Stimulated activated CD4-positive, alpha-beta T cell treated with anti-CD3 and anti-CD28 coated beads, Interleukin-15, amount 100 ng/mL, for 48 hours (primary cell): Measurements from ENCODE around the gene GMPPA.

ENCODE experiments used
- DNase-seq, 2 donors: peaks; one replicate each; pipeline ENCODE4 v3.0.0-alpha.2; 2020; ENCODE audit warnings: low read depth in 2 of 2

The GMPPA gene

GRCh38 chr2:219506802-219507526 lies 8.3 kb downstream of the GMPPA start:
- DNase-seq, result no peak

GRCh38 chr2:219507581-219508443 lies 9.1 kb downstream of the GMPPA start:
- no peak for DNase-seq

GRCh38 chr2:219508444-219508734 lies 9.7 kb downstream of the GMPPA start:
- DNase-seq, result no peak

DNA sequence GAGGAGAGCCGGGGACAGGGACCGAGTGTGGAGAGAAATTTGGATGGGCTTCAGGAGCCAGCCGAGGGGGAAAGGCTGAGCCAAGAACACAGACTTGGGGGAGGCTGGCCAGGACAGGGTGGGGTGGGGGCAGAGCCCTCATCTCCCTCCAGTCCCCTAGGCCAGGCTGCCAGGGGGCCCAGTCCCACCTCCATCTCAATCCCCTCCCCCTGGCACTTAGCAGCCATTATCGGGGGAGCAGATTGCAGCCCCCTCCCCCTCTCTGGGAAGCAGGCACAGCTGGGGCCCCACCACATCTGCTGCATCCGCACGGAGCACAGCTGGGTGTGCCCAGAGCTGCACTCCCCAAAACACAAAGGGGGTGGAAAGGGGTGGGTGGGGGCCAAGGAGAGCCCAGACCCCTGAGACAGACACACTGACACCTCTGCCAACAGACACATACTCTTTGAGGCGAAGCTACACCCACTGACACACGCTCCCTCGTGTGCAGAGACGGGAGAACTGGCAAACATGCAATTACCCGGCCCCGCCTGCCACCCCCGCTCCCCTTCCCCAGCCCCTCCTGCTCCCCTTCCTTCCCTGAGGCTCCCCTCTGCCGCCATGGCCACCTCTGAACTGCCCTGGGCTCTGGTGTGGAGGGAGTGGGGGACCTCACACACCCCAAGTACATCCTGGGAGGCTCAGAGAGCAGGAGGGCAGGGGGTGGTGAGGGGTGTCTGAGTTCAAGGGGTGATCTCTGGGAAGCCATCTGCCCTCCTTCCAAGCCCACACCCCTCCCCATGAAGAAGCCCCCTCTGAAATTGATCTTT lies 10.5 kb downstream of the GMPPA start:
- DNase-seq, result no peak

- peak in 1 of 2 donors; percentile 47 for DNase-seq
Observed at GRCh38 chr2:219509780-219510511, 11.3 kb downstream of the GMPPA start.

GRCh38 chr2:219510512-219511135 lies 11.9 kb downstream of the GMPPA start:
- DNase-seq, result no peak

DNA sequence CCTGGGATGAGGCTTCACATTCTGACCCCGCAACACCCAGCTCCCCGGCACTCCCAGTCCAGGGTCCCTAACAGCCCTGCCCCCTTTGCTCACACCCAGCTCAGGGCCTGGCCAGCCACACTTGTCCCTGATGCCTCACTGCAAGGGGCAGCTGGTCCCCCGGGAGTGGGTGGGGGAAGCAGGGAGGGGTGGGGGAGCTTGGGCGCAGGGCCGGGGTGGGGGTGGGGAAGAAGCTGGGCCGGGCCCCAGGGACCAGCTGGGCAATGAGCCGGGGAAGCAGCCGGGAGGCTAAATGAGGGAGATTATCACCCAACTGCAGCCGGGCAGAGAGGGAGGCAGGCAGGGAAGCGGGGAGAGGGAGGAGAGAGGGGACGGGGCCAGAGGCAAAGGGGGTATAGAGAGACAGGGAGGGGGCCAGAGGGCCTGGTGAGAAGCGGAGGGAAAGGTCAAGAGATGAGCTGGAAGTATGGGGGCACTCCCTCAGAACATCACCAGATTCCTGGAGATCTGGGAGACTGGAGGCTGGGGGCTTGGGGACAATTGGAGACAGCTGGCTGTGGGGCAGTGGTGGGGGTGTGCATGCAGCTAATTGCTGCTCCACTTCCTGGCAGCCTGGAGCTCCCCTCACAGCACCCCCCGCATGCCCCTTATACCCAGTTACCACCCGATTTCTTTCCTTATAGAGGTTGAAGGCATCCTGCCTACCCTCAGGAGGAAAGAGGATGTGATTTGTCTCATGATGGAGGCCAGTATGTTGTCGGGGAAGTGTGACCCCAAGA lies 13.0 kb downstream of the GMPPA start:
- DNase-seq, result no peak

DNA sequence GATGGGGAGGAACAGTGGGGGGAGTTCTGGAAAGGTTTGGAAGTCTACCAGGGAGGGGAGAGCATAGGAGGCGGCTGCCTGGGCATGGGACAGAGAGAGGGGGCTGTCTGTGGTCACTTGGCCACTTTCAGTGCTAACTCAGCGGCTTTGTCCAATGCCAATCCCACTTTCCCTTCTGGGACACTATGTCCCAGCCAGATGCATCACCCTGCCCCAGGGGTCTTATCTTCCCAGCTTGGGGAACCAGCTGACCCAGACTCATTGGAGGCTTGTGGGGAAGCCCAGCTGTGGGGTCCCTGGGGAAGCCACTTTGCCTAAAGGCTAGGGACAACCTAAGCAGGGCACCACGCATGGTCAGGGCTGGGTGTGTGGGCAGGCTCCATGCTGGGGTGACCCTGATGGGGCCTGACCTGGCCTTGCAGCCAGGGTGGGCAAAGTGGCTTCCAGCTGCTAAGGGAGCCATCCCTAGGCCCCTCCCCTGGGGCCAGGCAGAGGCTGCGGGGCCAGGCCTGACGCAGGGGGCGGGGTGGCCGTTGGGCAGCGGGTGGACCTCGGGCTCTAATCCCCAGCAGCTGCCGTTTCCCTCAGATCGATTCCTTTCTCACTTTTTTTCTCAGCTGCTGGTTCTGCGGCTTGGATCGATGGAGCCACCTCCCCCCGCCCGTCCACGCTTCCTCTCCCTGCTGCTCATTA lies 14.0 kb downstream of the GMPPA start:
- no peak for DNase-seq

DNA sequence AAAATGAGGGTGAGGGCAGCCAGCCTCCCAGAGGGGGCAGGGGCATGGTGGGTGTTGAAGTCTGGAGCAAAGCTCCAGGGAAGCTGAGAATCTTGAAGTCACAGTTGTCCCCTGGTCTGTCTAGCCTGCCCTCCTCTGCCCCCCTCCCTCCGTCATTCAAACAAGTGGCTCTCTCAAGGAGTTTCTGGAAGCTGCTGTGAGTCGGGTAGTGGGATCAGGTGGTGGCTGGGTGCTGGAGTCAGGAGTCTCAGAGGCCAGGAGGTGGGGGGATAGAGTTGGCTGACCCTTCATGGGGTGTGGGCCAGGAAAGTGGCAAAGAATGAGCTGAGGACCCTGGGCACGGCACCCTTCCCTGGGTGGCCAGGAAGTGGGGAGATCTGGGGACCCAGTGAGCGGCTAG lies 15.1 kb downstream of the GMPPA start:
- DNase-seq, result no peak

GRCh38 chr2:219514196-219514761 lies 15.6 kb downstream of the GMPPA start, which contains the start of gene ASIC4:
ASIC4 (plus strand) TSS chr2:219514482; CDS start chr2:219514725, 243 bp downstream.
- no peak for DNase-seq

- DNase-seq, result no peak
Observed at GRCh38 chr2:219514836-219515235, 16.1 kb downstream of the GMPPA start.

DNA sequence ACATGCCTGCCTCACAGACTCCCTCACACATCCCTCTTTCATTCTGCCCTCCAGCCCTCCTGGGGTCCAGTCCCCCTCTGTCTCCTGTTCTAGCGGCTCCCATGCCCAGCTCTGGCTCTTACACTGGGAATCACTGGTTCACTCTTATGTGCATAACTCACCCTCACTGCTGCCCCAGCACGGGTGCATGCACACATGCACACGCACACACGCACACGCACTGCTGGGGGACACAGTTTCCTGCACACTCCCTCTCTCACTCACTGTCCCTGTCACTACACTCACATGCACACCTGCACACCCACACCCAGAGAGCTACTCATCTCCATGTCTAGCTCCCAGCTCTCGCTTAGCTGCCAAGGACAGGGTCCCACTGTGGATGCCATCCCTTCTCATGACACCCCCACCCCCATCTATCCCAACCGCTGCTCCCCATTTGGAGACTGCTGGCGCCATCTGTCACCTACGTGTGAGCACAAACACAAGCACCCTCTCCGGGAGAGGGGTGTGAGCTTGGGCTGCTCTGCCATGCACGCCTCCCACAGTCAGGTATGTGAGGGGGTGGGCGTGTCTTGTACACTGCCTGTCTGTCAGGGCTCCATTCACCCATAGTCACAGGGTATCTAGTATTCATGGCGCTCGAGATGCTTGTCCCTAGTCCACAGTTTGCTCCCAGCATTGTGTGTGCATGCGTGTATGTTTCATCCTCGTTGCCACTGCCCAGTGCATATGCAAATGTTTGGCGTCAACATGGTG lies 17.4 kb downstream of the GMPPA start:
- DNase-seq, result no peak

DNA sequence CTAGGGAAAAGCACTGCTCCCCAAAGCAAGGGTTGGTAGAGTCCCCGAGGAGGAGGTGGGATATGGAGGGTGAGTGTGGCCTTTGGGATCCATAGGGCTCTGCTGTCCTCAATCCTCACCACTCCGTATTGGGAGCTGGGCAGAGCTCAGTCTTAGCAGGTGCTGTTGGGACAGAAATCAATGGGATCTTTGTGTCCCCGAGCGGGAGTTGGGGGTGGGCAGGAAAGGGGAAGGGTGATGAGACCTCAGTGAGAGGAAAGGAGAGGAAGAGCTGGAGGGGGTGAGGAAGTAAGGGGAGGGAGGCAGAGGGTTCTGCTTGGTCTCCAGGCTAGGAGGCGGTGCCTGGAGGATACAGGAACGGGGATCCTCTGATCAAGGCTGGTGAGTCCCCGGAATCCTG lies 18.2 kb downstream of the GMPPA start:
- DNase-seq, result no peak

- no peak for DNase-seq
Observed at GRCh38 chr2:219517954-219518778, 19.5 kb downstream of the GMPPA start.

DNA sequence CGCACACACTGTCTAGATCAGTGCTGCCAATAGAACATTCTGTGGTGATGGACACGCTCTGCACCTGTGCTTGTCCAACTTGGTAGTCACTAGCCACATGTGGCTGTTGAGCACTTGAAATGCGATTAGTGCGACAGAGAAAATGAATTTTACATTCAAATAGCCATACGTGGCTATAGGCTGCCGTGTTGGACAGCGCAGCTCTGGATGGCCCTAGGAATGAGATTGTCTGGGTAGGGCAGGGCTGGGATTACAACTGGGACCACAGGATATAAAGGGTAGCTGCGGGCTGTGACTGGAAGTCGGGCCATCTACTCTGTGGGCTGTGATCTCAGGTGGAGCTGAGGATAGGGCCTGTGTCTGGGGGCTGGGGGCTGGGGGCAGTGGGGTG lies 20.8 kb downstream of the GMPPA start:
- DNase-seq, result no peak

- DNase-seq, result no peak
Observed at GRCh38 chr2:219520079-219520478, 21.4 kb downstream of the GMPPA start.

DNA sequence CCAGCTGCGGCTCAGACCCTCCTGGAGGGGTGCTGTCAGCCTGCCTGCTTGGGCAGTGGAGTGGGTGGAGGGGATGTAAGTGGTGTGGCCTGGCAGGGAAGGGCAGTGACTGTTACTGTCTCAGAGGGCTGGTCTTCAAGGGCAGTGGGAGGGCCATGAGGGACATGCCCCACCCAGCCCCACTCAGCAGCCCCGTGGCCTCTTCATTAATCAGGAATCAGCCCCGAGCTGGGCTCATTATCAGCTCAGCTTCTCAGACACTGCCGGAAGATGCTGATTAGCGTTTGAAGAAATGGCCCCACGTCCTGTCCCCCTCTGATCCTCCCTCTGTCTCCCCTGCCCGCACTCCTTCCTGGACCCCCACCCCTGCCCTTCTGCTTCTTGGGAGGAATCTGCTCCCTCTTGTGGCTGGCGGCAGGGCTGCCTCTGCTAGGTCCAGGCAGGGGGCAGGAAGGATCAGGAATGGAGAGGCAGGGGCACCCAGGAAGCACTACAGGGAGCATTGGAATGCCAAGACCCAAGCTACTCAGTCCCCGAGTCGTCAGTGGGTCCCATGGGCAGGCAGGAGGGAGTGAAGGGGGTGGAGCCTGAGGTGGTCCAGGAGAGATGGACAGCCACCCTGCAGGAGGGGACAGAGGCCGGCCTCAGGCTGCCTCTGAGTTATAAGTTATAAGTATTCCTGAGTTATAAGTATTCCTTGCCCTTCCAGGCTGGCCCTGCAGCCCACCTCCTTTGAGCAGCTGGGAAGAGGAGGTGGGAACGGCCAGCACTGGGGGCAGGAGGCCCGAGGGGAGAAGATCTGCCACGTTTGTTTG lies 22.6 kb downstream of the GMPPA start:
- DNase-seq, result no peak
